SK-N-SH (cell line): Measurements from ENCODE around the gene ZNF32. TPM values are rescaled to one million over a fixed set of nuclear protein-coding genes. Genes with fewer than 3 reads are reported as not detected.

Experiments
- CTCF ChIA-PET: fragments of 300-600, 350-600 bp; formaldehyde crosslinking; extraction: SDS; loops from one replicate; lab custom pipeline; 2021; lab: Yijun Ruan, JAX
- POLR2A ChIA-PET: fragments of 350-600 bp; sonication (Branson Sonifier 250); formaldehyde crosslinking; extraction: SDS; loops from one replicate; lab custom pipeline; 2020; ENCODE audit warnings: antibody characterized with exemption, inconsistent platforms; lab: Yijun Ruan, JAX
- DNase-seq: peaks from one replicate; pipeline ENCODE4 v3.0.0; 2012
- H2AFZ ChIP-seq: fragments of 200-600 bp; sonication (generic); 2 replicates; pipeline ENCODE4 v1.8.1; 2016; ENCODE audit warnings: antibody characterized with exemption, mild to moderate bottlenecking, low read depth
- H3F3A ChIP-seq: fragments of 200-600 bp; sonication (generic); replicated peaks from 2 replicates; pipeline ENCODE3; 2016; ENCODE audit warnings: antibody characterized with exemption, mild to moderate bottlenecking; ENCODE audit not compliant: insufficient read depth
- H3K27ac ChIP-seq, 2 experiments: fragments of 200-500 bp in 1 of 2; fragments of 200-600 bp in 1 of 2; sonication (Bioruptor generic) in 1 of 2; sonication (generic), shearing (Covaris generic) in 1 of 2; 2 replicates each; pipeline versions ENCODE4 v1.5.1 to v1.6.1; 2014 to 2016; ENCODE audit warnings: low read depth in 2 of 2, inconsistent platforms in 1 of 2, low read length in 1 of 2, mild to moderate bottlenecking in 1 of 2, mixed read lengths in 1 of 2
- H3K27me3 ChIP-seq: fragments of 200-600 bp; sonication (generic), shearing (Covaris generic); 2 replicates; pipeline ENCODE4 v1.6.1; 2016; ENCODE audit warnings: mixed run types; ENCODE audit not compliant: insufficient read depth
- H3K36me3 ChIP-seq, 2 experiments: fragments of 200-500 bp in 1 of 2; fragments of 200-600 bp in 1 of 2; sonication (Bioruptor generic) in 1 of 2; sonication (generic) in 1 of 2; replicated peaks in 1 of 2; 2 replicates each; pipeline versions ENCODE3 to v1.5.1; 2014 to 2016; ENCODE audit warnings: low read length in 1 of 2, mild to moderate bottlenecking in 1 of 2; ENCODE audit not compliant: insufficient read depth in 2 of 2, control insufficient read depth in 1 of 2
- H3K4me1 ChIP-seq, 2 experiments: fragments of 200-500 bp in 1 of 2; fragments of 200-600 bp in 1 of 2; sonication (Bioruptor generic) in 1 of 2; sonication (generic), shearing (Covaris generic) in 1 of 2; 2 replicates each; pipeline versions ENCODE4 v1.5.1 to v1.6.1; 2014 to 2016; ENCODE audit warnings: low read depth in 1 of 2, low read length in 1 of 2, mixed run types in 1 of 2; ENCODE audit not compliant: insufficient read depth in 2 of 2, control insufficient read depth in 1 of 2
- H3K4me2 ChIP-seq: fragments of 200-600 bp; sonication (generic), shearing (Covaris generic); 2 replicates; pipeline ENCODE4 v1.6.1; 2017; ENCODE audit warnings: mixed run types
- H3K4me3 ChIP-seq, 2 experiments: fragments of 200-500 bp in 1 of 2; fragments of 200-600 bp in 1 of 2; sonication (Bioruptor generic) in 1 of 2; sonication (generic), shearing (Covaris generic) in 1 of 2; 2 replicates each; pipeline versions ENCODE4 v1.5.1 to v1.8.1; 2014 to 2016; ENCODE audit warnings: low read depth in 2 of 2, inconsistent platforms in 1 of 2, low read length in 1 of 2, mild to moderate bottlenecking in 1 of 2, mixed read lengths in 1 of 2, moderate library complexity in 1 of 2
- H3K79me2 ChIP-seq: fragments of 200-600 bp; sonication (generic); 2 replicates; pipeline ENCODE4 v1.8.1; 2017; ENCODE audit warnings: mild to moderate bottlenecking; ENCODE audit not compliant: insufficient read depth
- H3K9ac ChIP-seq: fragments of 200-600 bp; sonication (generic); 2 replicates; pipeline ENCODE4 v1.6.1; 2017; ENCODE audit warnings: mixed run types
- H3K9me2 ChIP-seq: fragments of 200-600 bp; sonication (generic); 2 replicates; pipeline ENCODE4 v1.6.1; 2017; ENCODE audit warnings: mixed run types
- H3K9me3 ChIP-seq: fragments of 200-600 bp; sonication (generic); 2 replicates; pipeline ENCODE4 v1.6.1; 2017; ENCODE audit warnings: mixed run types, mild to moderate bottlenecking, moderate library complexity
- H4K20me1 ChIP-seq: fragments of 200-600 bp; sonication (generic); 2 replicates; pipeline ENCODE4 v1.6.1; 2017; ENCODE audit warnings: mild to moderate bottlenecking, mixed run types; ENCODE audit not compliant: insufficient read depth
- ELF1 ChIP-seq: IDR thresholded peaks from 2 replicates; pipeline ENCODE4 v1.4.0; 2012
- EP300 ChIP-seq, 2 experiments: IDR thresholded peaks; 2 replicates each; pipeline versions ENCODE4 v1.4.0 to v1.6.1; 2012; ENCODE audit warnings: borderline replicate concordance in 1 of 2, low read depth in 1 of 2, low read length in 1 of 2
- FOSL2 ChIP-seq: IDR thresholded peaks from 2 replicates; pipeline ENCODE4 v1.4.0; 2012; ENCODE audit warnings: low read depth, mild to moderate bottlenecking, moderate library complexity, borderline replicate concordance
- GABPA ChIP-seq: IDR thresholded peaks from 2 replicates; pipeline ENCODE4 v1.4.0; 2012; ENCODE audit warnings: low read depth, mild to moderate bottlenecking
- GATA2 ChIP-seq: sonication (generic); formaldehyde crosslinking; IDR thresholded peaks from 2 replicates; pipeline ENCODE4 v1.5.0; 2020; ENCODE audit warnings: mild to moderate bottlenecking, missing genetic modification reagents
- IRF3 ChIP-seq: fragments of 150-350 bp; IDR thresholded peaks from 2 replicates; pipeline ENCODE4 v1.6.1; 2016; ENCODE audit warnings: mild to moderate bottlenecking, low read depth, low read length
- MEF2A ChIP-seq: IDR thresholded peaks from 2 replicates; pipeline ENCODE4 v1.4.0; 2012; ENCODE audit warnings: low read depth, borderline replicate concordance
- MXI1 ChIP-seq: IDR thresholded peaks from 2 replicates; pipeline ENCODE4 v1.6.1; 2012; ENCODE audit warnings: mild to moderate bottlenecking, low read depth, low read length, improper control_type of control experiment
- NRF1 ChIP-seq: IDR thresholded peaks from 2 replicates; pipeline ENCODE4 v1.6.1; 2012; ENCODE audit warnings: low read depth, mild to moderate bottlenecking, low read length
- POLR2AphosphoS5 ChIP-seq: IDR thresholded peaks from 2 replicates; pipeline ENCODE4 v1.6.1; 2012; ENCODE audit warnings: low read depth, low read length
- RXRA ChIP-seq: IDR thresholded peaks from 2 replicates; pipeline ENCODE4 v1.4.0; 2012; ENCODE audit warnings: low read depth, mild to moderate bottlenecking, borderline replicate concordance
- SMC3 ChIP-seq: IDR thresholded peaks from 2 replicates; pipeline ENCODE4 v1.6.1; 2012; ENCODE audit warnings: low read depth, low read length, improper control_type of control experiment
- TCF12 ChIP-seq: IDR thresholded peaks from 2 replicates; pipeline ENCODE4 v1.4.0; 2012
- USF1 ChIP-seq: IDR thresholded peaks from 2 replicates; pipeline ENCODE4 v1.4.0; 2012; ENCODE audit warnings: low read depth, borderline replicate concordance
- USF2 ChIP-seq: fragments of 150-350 bp; IDR thresholded peaks from 2 replicates; pipeline ENCODE4 v1.6.1; 2017; ENCODE audit warnings: antibody characterized with exemption, low read length, low read depth, borderline replicate concordance
- WGBS: methylation state at CpG from one replicate; pipeline ENCODE4 v1.1.6; 2017; ENCODE audit warnings: low lambda C conversion rate; 5-methylcytosine and 5-hydroxymethylcytosine counted together
- polyA plus RNA-seq, 3 experiments: library from polyadenylated mRNA; depleted of rRNA; stranded (reverse); fragments of >200 nt; gene quantifications; 2 replicates each; pipeline ENCODE4 v1.2.3, GENCODE V29; 2012

ZNF32 gene
- polyA plus RNA-seq, 1 of the 3 experiments (the other 2 are of a cell fraction): 27.2 TPM

GRCh38 chr10:43689007-43689491, 40.4 kb upstream of the ZNF32 start:
- Histone ChIP-seq H3K36me3 (no peaks in the 10 kb centered on the region), H3K27me3 (no peaks in the 10 kb centered on the region), H3K9ac (no peak overlapping the region), H3K27ac (no peak overlapping the region), H3K9me2 (no peaks in the 10 kb centered on the region), H2AFZ (no peak overlapping the region), H3F3A (peaks cover 11% of the 10 kb centered on the region), H3K4me2 (peak overlapping the region; percentile 98; the same call in 1 of the 2 replicates), H3K4me3 (no peak overlapping the region), H4K20me1 (no peaks in the 10 kb centered on the region), H3K79me2 (no peaks in the 10 kb centered on the region), H3K4me1 (peaks cover 0 to 10% of the 10 kb centered on the region in 2 experiments; a peak in 1 of 4 replicates), H3K9me3 (no peaks in the 10 kb centered on the region)
- DNase-seq: no peak
- WGBS: 86% methylated on average over 19 of the region's 25 CpGs
- ChIA-PET POLR2A (interaction anchor here (1.6 kb wide), 1 partner anchor 698 kb away, joined by 7 read pairs; no protein-coding TSS in a partner anchor), CTCF (interaction anchor here (0.6 to 7.4 kb wide), 57 partner anchors 7 to 1176 kb away, joined by 3 to 117 read pairs (median 6); no protein-coding TSS in a partner anchor)
- no peak for TF ChIP-seq TCF12
- no peak for TF ChIP-seq FOSL2
- no peak for TF ChIP-seq ELF1
- no peak for TF ChIP-seq SMC3
- no peak for TF ChIP-seq NRF1
- TF ChIP-seq RXRA: no peak

GRCh38 chr10:43688348-43688892, 39.7 kb upstream of the ZNF32 start:
- Histone ChIP-seq H3K9ac (no peak overlapping the region), H3K4me3 (no peak overlapping the region), H3F3A (peaks cover 11% of the 10 kb centered on the region), H3K36me3 (no peaks in the 10 kb centered on the region), H3K27ac (no peak overlapping the region), H3K4me2 (no peak overlapping the region), H3K4me1 (peaks cover 0 to 10% of the 10 kb centered on the region in 2 experiments; a peak in 1 of 4 replicates), H3K9me2 (no peaks in the 10 kb centered on the region), H2AFZ (no peak overlapping the region), H3K27me3 (no peaks in the 10 kb centered on the region), H4K20me1 (no peaks in the 10 kb centered on the region), H3K79me2 (no peaks in the 10 kb centered on the region), H3K9me3 (no peaks in the 10 kb centered on the region)
- WGBS: 78% methylated on average over 16 of the region's 16 CpGs
- DNase-seq: no peak
- CTCF ChIA-PET: interaction anchor here (0.6 to 7.4 kb wide), 15 partner anchors 15 to 700 kb away, joined by 3 to 117 read pairs (median 18); no protein-coding TSS in a partner anchor
- POLR2A ChIA-PET: no interaction called here
- TF ChIP-seq GATA2 (CRISPR knock-in tag) (no peak), GABPA (no peak), MEF2A (no peak), IRF3 (no peak), USF1 (no peak), EP300 (IDR thresholded peaks at IDR 0.05; ENCODE audit: borderline replicate concordance in 1 of 2, low read depth in 1 of 2, low read length in 1 of 2) (no peak), SMC3 (no peak), NRF1 (no peak), POLR2AphosphoS5 (no peak), USF2 (no peak), MXI1 (no peak)
